HG03432 (cell line): ENCODE results near the gene EHD1.
"Not testable (repeated sequence)": the region's sequence is repeated elsewhere in the genome, so short reads cannot be mapped to it uniquely, and the experiment has no call there.

ENCODE experiments used
- ATAC-seq: cut with Tn5 transposase; IDR thresholded peaks from one replicate; pipeline ENCODE4 v1.9.1; 2021; ENCODE audit warnings: mild to moderate bottlenecking, moderate library complexity; ENCODE audit not compliant: unreplicated experiment

The EHD1 gene

GRCh38 chr11:64859542-64860414 is 18.6 kb downstream of the EHD1 start:
- ATAC-seq = peak; percentile 69

- ATAC-seq = peak; percentile 26
These were observed 19.8 kb downstream of the EHD1 start for GRCh38 chr11:64858467-64859263.

- ATAC-seq = no peak
These were observed 20.9 kb downstream of the EHD1 start for GRCh38 chr11:64857485-64857884.

- ATAC-seq = no peak
These were observed 21.8 kb downstream of the EHD1 start for GRCh38 chr11:64856382-64857227.

GRCh38 chr11:64855596-64856304 is 22.7 kb downstream of the EHD1 start:
- no peak for ATAC-seq

GRCh38 chr11:64854534-64855502 is 23.6 kb downstream of the EHD1 start:
- ATAC-seq = no peak

- no peak for ATAC-seq
These were observed 24.3 kb downstream of the EHD1 start for GRCh38 chr11:64854157-64854533.

- no peak for ATAC-seq
These were observed 24.7 kb downstream of the EHD1 start for GRCh38 chr11:64853709-64854108.

GRCh38 chr11:64852804-64853509 is 25.5 kb downstream of the EHD1 start:
- no peak for ATAC-seq

GRCh38 chr11:64851831-64852351 is 26.5 kb downstream of the EHD1 start:
- peak; percentile 7 for ATAC-seq

- peak; percentile 72 for ATAC-seq
These were observed 27.3 kb downstream of the EHD1 start for GRCh38 chr11:64850979-64851567.

- no peak for ATAC-seq
These were observed 28.6 kb downstream of the EHD1 start for GRCh38 chr11:64849598-64850356.

- no peak for ATAC-seq
These were observed 29.4 kb downstream of the EHD1 start for GRCh38 chr11:64848826-64849597.

GRCh38 chr11:64848214-64848825 is 30.1 kb downstream of the EHD1 start:
- ATAC-seq = no peak

- no peak for ATAC-seq
These were observed 31.3 kb downstream of the EHD1 start for GRCh38 chr11:64846998-64847666.

GRCh38 chr11:64845776-64846129 is 32.7 kb downstream of the EHD1 start:
- not testable (repeated sequence) for ATAC-seq
